Measurements from ENCODE around the gene CSNK1G2.

Gene CSNK1G2

DNA sequence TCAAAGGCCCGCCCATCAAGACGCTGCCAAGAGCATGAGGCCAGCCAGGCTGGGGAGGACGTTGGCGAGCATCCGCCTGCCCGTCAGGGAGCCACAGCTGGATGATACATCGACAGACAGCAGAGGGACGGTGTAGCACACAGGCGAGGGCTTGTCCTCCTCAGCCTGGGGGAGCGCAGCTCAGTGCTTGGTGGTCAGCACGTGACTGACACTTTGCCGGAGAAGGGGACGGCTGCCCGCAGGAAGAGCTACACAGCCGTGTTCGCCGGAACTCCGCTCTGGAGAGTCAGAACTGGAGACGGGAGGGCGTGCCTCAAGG is 34.1 kb downstream of the CSNK1G2 start:
- ChIA-PET CTCF (no interaction called here), POLR2A (no interaction called here)
- TF ChIP-seq, protein P1, sequence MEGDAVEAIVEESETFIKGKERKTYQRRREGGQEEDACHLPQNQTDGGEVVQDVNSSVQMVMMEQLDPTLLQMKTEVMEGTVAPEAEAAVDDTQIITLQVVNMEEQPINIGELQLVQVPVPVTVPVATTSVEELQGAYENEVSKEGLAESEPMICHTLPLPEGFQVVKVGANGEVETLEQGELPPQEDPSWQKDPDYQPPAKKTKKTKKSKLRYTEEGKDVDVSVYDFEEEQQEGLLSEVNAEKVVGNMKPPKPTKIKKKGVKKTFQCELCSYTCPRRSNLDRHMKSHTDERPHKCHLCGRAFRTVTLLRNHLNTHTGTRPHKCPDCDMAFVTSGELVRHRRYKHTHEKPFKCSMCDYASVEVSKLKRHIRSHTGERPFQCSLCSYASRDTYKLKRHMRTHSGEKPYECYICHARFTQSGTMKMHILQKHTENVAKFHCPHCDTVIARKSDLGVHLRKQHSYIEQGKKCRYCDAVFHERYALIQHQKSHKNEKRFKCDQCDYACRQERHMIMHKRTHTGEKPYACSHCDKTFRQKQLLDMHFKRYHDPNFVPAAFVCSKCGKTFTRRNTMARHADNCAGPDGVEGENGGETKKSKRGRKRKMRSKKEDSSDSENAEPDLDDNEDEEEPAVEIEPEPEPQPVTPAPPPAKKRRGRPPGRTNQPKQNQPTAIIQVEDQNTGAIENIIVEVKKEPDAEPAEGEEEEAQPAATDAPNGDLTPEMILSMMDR (IDR thresholded peaks at IDR 0.05; ENCODE audit: control extremely low read depth, extremely low read depth, low read depth, missing control alignments), result no peak
- no peak for DNase-seq (ENCODE audit: extremely low spot score)

DNA sequence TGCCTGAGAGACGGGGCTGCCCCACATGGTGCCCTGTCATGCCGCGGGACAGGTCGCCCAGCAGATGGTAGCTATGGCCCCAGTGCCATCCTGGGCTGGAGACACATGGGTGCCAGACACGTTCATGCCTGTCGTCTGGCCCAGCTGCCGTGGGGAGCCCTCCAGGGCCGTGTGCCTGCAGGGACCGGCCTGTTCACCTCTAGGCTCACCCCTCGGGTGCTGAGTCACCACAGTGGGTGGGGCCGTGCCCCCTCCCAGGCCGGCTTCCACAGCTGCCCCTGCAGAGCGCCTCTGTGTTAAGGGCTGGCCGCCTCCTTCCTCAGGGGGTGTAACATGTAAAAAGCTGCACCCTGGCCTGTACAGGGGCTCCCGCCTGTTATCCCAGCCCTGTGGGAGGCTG is 36.1 kb downstream of the CSNK1G2 start:
- TF ChIP-seq, protein P1 (IDR thresholded peaks at IDR 0.05; ENCODE audit: control extremely low read depth, extremely low read depth, low read depth, missing control alignments), result no peak
- CTCF ChIA-PET, result interaction anchor here (1.1 kb wide), 1 partner anchor 49 kb away, joined by 4 read pairs; no protein-coding TSS in a partner anchor
- no peak for DNase-seq (ENCODE audit: extremely low spot score)
- POLR2A ChIA-PET, result no interaction called here

DNA sequence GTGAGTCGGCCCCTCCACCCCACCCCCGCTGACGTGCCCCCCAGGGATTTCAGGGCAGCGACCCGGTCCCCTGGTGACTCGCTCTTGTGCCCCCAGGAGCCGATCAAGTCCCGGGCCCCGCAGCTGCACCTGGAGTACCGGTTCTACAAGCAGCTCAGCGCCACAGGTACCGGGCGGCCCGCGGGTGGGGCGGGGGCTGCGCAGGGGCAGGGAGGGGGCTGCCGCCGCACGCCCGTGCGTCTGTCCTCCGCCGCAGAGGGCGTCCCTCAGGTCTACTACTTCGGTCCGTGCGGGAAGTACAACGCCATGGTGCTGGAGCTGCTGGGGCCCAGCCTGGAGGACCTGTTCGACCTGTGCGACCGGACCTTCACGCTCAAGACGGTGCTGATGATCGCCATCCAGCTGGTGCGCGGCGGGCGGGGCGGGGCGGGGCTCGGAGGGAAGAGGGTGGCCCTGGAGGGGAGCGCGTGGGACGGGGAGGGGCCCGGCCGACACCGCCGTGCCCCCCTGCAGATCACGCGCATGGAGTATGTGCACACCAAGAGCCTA is 37.4 kb downstream of the CSNK1G2 start:
- no peak for DNase-seq (ENCODE audit: extremely low spot score)
- POLR2A ChIA-PET, result no interaction called here
- CTCF ChIA-PET, result no interaction called here
- TF ChIP-seq, protein P1 (IDR thresholded peaks at IDR 0.05; ENCODE audit: control extremely low read depth, extremely low read depth, low read depth, missing control alignments), result no peak

DNA sequence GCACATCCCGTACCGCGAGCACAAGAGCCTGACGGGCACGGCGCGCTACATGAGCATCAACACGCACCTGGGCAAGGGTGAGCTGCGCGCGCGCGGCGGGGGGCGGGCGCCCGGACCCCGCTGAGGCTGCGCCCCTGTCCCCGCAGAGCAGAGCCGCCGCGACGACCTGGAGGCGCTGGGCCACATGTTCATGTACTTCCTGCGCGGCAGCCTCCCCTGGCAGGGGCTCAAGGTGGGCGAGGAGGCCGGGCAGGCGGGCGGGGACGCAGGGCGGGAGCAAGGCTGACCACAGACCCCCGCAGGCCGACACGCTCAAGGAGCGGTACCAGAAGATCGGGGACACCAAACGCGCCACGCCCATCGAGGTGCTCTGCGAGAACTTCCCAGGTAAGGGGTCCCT is 38.0 kb downstream of the CSNK1G2 start:
- CTCF ChIA-PET, result no interaction called here
- DNase-seq (ENCODE audit: extremely low spot score), result no peak
- POLR2A ChIA-PET, result no interaction called here
- TF ChIP-seq, protein P1 (IDR thresholded peaks at IDR 0.05; ENCODE audit: control extremely low read depth, extremely low read depth, low read depth, missing control alignments), result no peak

DNA sequence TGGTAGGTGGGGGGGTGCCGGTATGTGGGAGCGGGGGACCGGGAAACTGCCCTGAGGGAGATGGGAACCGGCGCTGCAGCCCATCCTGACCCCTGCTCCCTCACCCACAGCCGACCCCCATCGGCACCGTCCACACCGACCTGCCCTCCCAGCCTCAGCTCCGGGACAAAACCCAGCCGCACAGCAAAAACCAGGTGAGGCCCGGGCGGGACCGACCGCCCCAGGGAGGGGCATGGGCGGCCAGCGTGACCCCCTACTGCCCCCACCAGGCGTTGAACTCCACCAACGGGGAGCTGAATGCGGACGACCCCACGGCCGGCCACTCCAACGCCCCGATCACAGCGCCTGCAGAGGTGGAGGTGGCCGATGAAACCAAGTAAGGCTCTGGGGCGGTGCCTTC is 38.7 kb downstream of the CSNK1G2 start:
- ChIA-PET CTCF (no interaction called here), POLR2A (no interaction called here)
- no peak for DNase-seq (ENCODE audit: extremely low spot score)
- TF ChIP-seq, protein P1 (IDR thresholded peaks at IDR 0.05; ENCODE audit: control extremely low read depth, extremely low read depth, low read depth, missing control alignments), result no peak

DNA sequence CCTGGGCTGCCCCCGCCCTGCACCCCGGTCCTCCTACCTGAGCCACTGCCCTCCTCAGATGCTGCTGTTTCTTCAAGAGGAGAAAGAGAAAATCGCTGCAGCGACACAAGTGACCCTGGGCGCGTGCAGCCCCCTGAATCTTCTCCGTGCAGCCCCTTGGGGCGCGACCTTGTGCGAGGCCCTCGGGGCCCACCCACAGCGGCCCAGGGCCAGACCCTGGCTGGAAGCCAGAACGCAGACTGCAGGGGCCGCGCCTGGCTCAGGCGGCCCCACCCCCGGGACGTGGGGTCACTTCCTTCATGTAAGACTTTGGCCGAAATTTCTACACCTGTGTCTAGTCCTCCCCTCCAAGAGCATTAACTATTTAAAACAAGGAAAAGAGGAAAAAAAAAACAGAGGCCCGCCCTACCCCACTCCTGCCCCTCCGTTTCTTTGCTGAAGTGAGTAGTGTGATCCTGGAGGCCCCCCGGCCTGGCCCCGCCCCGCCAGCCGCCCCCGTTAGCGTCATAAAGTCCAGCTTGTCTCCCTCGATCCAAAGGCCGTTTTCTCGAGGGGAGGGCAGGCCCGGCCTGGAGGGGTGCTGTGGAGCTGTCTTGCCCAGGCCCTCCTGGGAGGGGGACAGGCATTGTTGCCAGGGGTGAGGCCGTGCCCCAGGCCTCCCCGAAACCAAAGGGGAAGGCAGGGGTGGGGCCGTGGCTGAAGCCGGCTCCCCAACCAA is 39.3 kb downstream of the CSNK1G2 start:
- CTCF ChIA-PET, result no interaction called here
- DNase-seq (ENCODE audit: extremely low spot score), result no peak
- TF ChIP-seq, protein P1 (IDR thresholded peaks at IDR 0.05; ENCODE audit: control extremely low read depth, extremely low read depth, low read depth, missing control alignments), result no peak
- POLR2A ChIA-PET, result no interaction called here

All from GM10248 (cell line).